GM23248 (cell line): ENCODE results near the gene RBM8A.

ENCODE experiments used
- EZH2 ChIP-seq: fragments of 200-600 bp; sonication (generic); IDR thresholded peaks from 2 replicates; pipeline ENCODE4 v1.6.1; 2018; ENCODE audit warnings: antibody characterized with exemption, mild to moderate bottlenecking; ENCODE audit not compliant: insufficient read depth, poor library complexity, severe bottlenecking
- EZH2phosphoT487 ChIP-seq: fragments of 200-600 bp; sonication (generic); IDR thresholded peaks from 2 replicates; pipeline ENCODE4 v1.6.1; 2018; ENCODE audit warnings: antibody characterized with exemption, moderate library complexity, mild to moderate bottlenecking, low read depth; ENCODE audit not compliant: insufficient read depth

- TF ChIP-seq EZH2 (no peak), EZH2phosphoT487 (no peak)
Observed at GRCh38 chr1:145889722-145890121, 37.6 kb downstream of the RBM8A start.
